Adrenal gland (tissue), 5 donors: Measurements from ENCODE around the gene HSD17B7.

Experiments used
- CTCF ChIP-seq, 6 experiments: fragments of 450-650 bp in 4 of 6; fragments of 200-600 bp in 2 of 6; sonication (generic) in 1 of 6; IDR thresholded peaks; 1 replicate in 5 of 6; 2 replicates in 1 of 6; pipeline versions ENCODE4 v1.5.1 to v1.8.0; 2016 to 2021; ENCODE audit warnings: antibody characterized with exemption in 6 of 6, mild to moderate bottlenecking in 2 of 6, moderate library complexity in 1 of 6
- POLR2A ChIP-seq, 2 donors: fragments of 450-650 bp; IDR thresholded peaks; one replicate each; pipeline ENCODE4 v1.6.1; 2017; ENCODE audit warnings: antibody characterized with exemption in 2 of 2, mild to moderate bottlenecking in 2 of 2, moderate library complexity in 1 of 2
- donor health status: DM: no; HTN: no; CAD: no.

DNA sequence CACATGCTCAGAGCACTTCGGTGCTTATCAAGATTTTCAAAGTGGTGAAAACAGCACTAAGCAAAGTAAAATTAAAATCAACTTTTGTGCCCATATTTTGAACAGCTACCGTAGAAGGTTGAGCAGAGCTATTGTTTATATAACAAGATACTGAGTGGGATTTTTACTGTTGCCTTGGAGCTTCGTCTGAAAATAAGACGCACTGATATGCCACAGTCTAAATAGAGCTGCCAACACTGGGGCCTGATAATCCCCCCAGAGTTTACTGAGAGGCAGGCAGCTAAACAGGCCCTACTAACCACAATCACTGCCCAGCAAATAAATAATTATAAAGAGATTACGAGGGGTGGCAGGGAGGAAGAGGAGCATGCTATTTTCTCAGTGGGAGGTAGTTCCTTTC, 71.1 kb downstream of the HSD17B7 start:
- TF ChIP-seq CTCF (IDR thresholded peaks at IDR 0.05) (no peak), POLR2A (IDR thresholded peaks at IDR 0.05) (no peak)
